ENCODE measurements around the gene DHRS1.

- no peak for TF ChIP-seq CTCF (IDR thresholded peaks at IDR 0.05)
- TF ChIP-seq POLR2A (IDR thresholded peaks at IDR 0.05): no peak
These were observed 47.1 kb downstream of the DHRS1 start for GRCh38 chr14:24252289-24253124.

All from sigmoid colon (tissue), 3 donors.